Keratinocyte (primary cell): Measurements from ENCODE around the gene GATA2. TPM values are rescaled to one million over a fixed set of nuclear protein-coding genes. Genes with fewer than 3 reads are reported as not detected.

Experiments
- DNase-seq: peaks from one replicate; pipeline ENCODE4 v3.0.0-alpha.2; 2011; ENCODE audit warnings: low read depth, missing footprints, low spot score
- FAIRE-seq: peaks from 2 replicates; lab custom pipeline; 2011; peaks lifted over from hg19 to GRCh38; lab: Jason Lieb, UNC
- H2AFZ ChIP-seq: 2 replicates; pipeline ENCODE4 v1.6.0; 2012; ENCODE audit warnings: low read length, control low read depth, inconsistent platforms; ENCODE audit not compliant: control insufficient read depth
- H3K27ac ChIP-seq: 2 replicates; pipeline ENCODE4 v1.5.1; 2011; ENCODE audit warnings: low read length; ENCODE audit not compliant: control insufficient read depth, insufficient read depth
- H3K27me3 ChIP-seq: 3 replicates; pipeline ENCODE4 v1.6.0; 2011; ENCODE audit warnings: low read length; ENCODE audit not compliant: control insufficient read depth, insufficient read depth; ENCODE audit errors: extremely low read depth
- H3K36me3 ChIP-seq, 2 experiments: 2 replicates in 1 of 2; 3 replicates in 1 of 2; pipeline ENCODE4 v1.5.1; 2011; ENCODE audit warnings: low read length in 2 of 2, mild to moderate bottlenecking in 1 of 2; ENCODE audit not compliant: control insufficient read depth in 2 of 2, insufficient read depth in 2 of 2; ENCODE audit errors: extremely low read depth in 1 of 2
- H3K4me1 ChIP-seq: 3 replicates; pipeline ENCODE4 v1.5.1; 2011; ENCODE audit warnings: low read length; ENCODE audit not compliant: control insufficient read depth, insufficient read depth; ENCODE audit errors: extremely low read depth
- H3K4me2 ChIP-seq: 3 replicates; pipeline ENCODE4 v1.6.0; 2011; ENCODE audit warnings: low read depth, low read length; ENCODE audit not compliant: control insufficient read depth, insufficient read depth; ENCODE audit errors: extremely low read depth
- H3K4me3 ChIP-seq, 3 experiments: fragments of 200-600 bp in 1 of 3; sonication (generic) in 1 of 3; 2 replicates in 2 of 3; 3 replicates in 1 of 3; pipeline ENCODE4 v1.5.1; 2011 to 2016; ENCODE audit warnings: low read length in 3 of 3, mild to moderate bottlenecking in 3 of 3, control low read depth in 2 of 3, inconsistent platforms in 1 of 3, low read depth in 1 of 3, mixed read lengths in 1 of 3, mixed run types in 1 of 3, moderate library complexity in 1 of 3; ENCODE audit not compliant: control insufficient read depth in 2 of 3, insufficient read depth in 2 of 3; ENCODE audit errors: extremely low read depth in 1 of 3
- H3K79me2 ChIP-seq: 2 replicates; pipeline ENCODE4 v1.6.0; 2012; ENCODE audit warnings: low read length; ENCODE audit not compliant: control insufficient read depth, insufficient read depth
- H3K9ac ChIP-seq: 3 replicates; pipeline ENCODE4 v1.6.0; 2011; ENCODE audit warnings: low read length; ENCODE audit not compliant: control insufficient read depth, insufficient read depth; ENCODE audit errors: extremely low read depth
- H3K9me1 ChIP-seq: 3 replicates; pipeline ENCODE4 v1.6.0; 2011; ENCODE audit warnings: low read length; ENCODE audit not compliant: control insufficient read depth, insufficient read depth; ENCODE audit errors: extremely low read depth
- H3K9me3 ChIP-seq: 2 replicates; pipeline ENCODE4 v1.5.1; 2012; ENCODE audit warnings: low read depth, low read length; ENCODE audit not compliant: control insufficient read depth
- H4K20me1 ChIP-seq: 3 replicates; pipeline ENCODE4 v1.6.0; 2011; ENCODE audit warnings: low read length; ENCODE audit not compliant: control insufficient read depth, insufficient read depth; ENCODE audit errors: extremely low read depth
- CTCF ChIP-seq, 3 experiments: IDR thresholded peaks in 1 of 3; conservative IDR thresholded peaks in 1 of 3; optimal IDR thresholded peaks in 1 of 3; 2 replicates in 2 of 3; 3 replicates in 1 of 3; pipeline versions ENCODE3 to v1.5.1; 2011; ENCODE audit warnings: low read length in 3 of 3, mild to moderate bottlenecking in 3 of 3, moderate library complexity in 2 of 3, control low read depth in 1 of 3, inconsistent platforms in 1 of 3; ENCODE audit not compliant: insufficient read depth in 2 of 3; ENCODE audit errors: extremely low read depth in 1 of 3
- EZH2 ChIP-seq: IDR thresholded peaks from one replicate; pipeline ENCODE4 v1.6.1; 2012; ENCODE audit warnings: inconsistent platforms, mild to moderate bottlenecking, low read length, moderate library complexity
- dilution Hi-C: fragments of 300-500 bp; cut with MboI; formaldehyde crosslinking; loops from one replicate; pipeline ENCODE4 v1.7.0; 2020; ENCODE audit warnings: low sequenced_read_pairs; ENCODE audit not compliant: extremely low pct_ligation_motif_present
- polyA plus RNA-seq, 5 experiments: library from polyadenylated mRNA; depleted of rRNA in 3 of 5; stranded (reverse) in 3 of 5; stranded (forward) in 1 of 5; unstranded in 1 of 5; fragments of >200 nt; gene quantifications; 1 replicate in 1 of 5; 2 replicates in 3 of 5; 3 replicates in 1 of 5; pipeline versions ENCODE4 v1.2.1 to v1.2.3, GENCODE V29; 2011 to 2012; ENCODE audit warnings: missing spikeins in 2 of 5, low read depth in 1 of 5, low replicate concordance in 1 of 5

Gene GATA2
- polyA plus RNA-seq, 1 donor (not counting 4 experiments of a cell fraction or from before 2014, with no cell fraction given): not detected

- Histone ChIP-seq H3K36me3 (no peaks in the 10 kb centered on the region), H3K4me1 (no peaks in the 10 kb centered on the region), H3K4me3 (no peak overlapping the region), H3K9ac (no peak overlapping the region), H3K4me2 (no peak overlapping the region), H2AFZ (no peak overlapping the region), H3K27ac (no peak overlapping the region), H4K20me1 (no peaks in the 10 kb centered on the region), H3K9me1 (no peaks in the 10 kb centered on the region), H3K27me3 (peaks cover 45% of the 10 kb centered on the region), H3K79me2 (no peaks in the 10 kb centered on the region), H3K9me3 (no peaks in the 10 kb centered on the region)
- no peak for DNase-seq
- FAIRE-seq: no peak
- TF ChIP-seq EZH2: no peak
- no peak for TF ChIP-seq CTCF (optimal IDR thresholded peaks at IDR 0.05 in 1 of 3, IDR thresholded peaks at IDR 0.05 in 1 of 3, conservative IDR thresholded peaks at IDR 0.05 in 1 of 3; ENCODE audit: extremely low read depth in 1 of 3, insufficient read depth in 2 of 3, low read length in 3 of 3)
- dilution Hi-C loops: no loop called here
Observed at GRCh38 chr3:128469556-128469955, 23.4 kb downstream of the GATA2 start.

GRCh38 chr3:128468791-128469527 lies 24.0 kb downstream of the GATA2 start:
- dilution Hi-C loops: no loop called here

More at GRCh38 chr3:128468791-128469527, 24.0 kb downstream of the GATA2 start:
- Histone ChIP-seq H2AFZ (no peak overlapping the region), H3K4me3 (no peak overlapping the region), H3K27me3 (peaks cover 43% of the 10 kb centered on the region), H4K20me1 (no peaks in the 10 kb centered on the region), H3K4me2 (no peak overlapping the region), H3K4me1 (no peaks in the 10 kb centered on the region), H3K27ac (no peak overlapping the region), H3K9ac (no peak overlapping the region), H3K36me3 (no peaks in the 10 kb centered on the region), H3K79me2 (no peaks in the 10 kb centered on the region), H3K9me1 (no peaks in the 10 kb centered on the region), H3K9me3 (no peaks in the 10 kb centered on the region)
- no peak for FAIRE-seq
- DNase-seq: no peak
- TF ChIP-seq EZH2 (no peak), CTCF (optimal IDR thresholded peaks at IDR 0.05 in 1 of 3, IDR thresholded peaks at IDR 0.05 in 1 of 3, conservative IDR thresholded peaks at IDR 0.05 in 1 of 3; ENCODE audit: extremely low read depth in 1 of 3, insufficient read depth in 2 of 3, low read length in 3 of 3) (no peak)
